Measurements from ENCODE around the gene CREB3L4.
"Not testable (repeated sequence)": the region's sequence is repeated elsewhere in the genome, so short reads cannot be mapped to it uniquely, and the experiment has no call there.

CREB3L4 gene

GRCh38 chr1:153968972-153969371 is 1.3 kb downstream of the CREB3L4 start:
- no peaks in the 10 kb centered on the region for H3K9me3 ChIP-seq (ENCODE audit: control insufficient read depth in 5 of 5, low read length in 5 of 5)
- H3K36me3 ChIP-seq (ENCODE audit: control insufficient read depth in 5 of 5, insufficient read depth in 5 of 5, low read length in 5 of 5), result peaks cover 0 to 12% (median 11%) of the 10 kb centered on the region in 5 donors
- peak overlapping the region in 1 of 5 donors; percentile 46 for H3K9ac ChIP-seq (ENCODE audit: low read length in 5 of 5)
- H3K27ac ChIP-seq (ENCODE audit: low read depth, low read length), result no peak overlapping the region
- no peaks in the 10 kb centered on the region for H3K27me3 ChIP-seq (ENCODE audit: control insufficient read depth in 5 of 5, insufficient read depth in 4 of 5, low read length in 5 of 5)
- H3K4me3 ChIP-seq (ENCODE audit: low read depth in 1 of 5, low read length in 5 of 5), result peak overlapping the region in 1 of 5 donors; percentile 78
- H3K4me1 ChIP-seq (ENCODE audit: control insufficient read depth in 5 of 5, insufficient read depth in 5 of 5, low read length in 5 of 5), result peaks cover 0 to 35% (median 27%) of the 10 kb centered on the region in 5 donors

GRCh38 chr1:153970346-153970745 is 2.6 kb downstream of the CREB3L4 start:
- H3K4me3 ChIP-seq (ENCODE audit: low read depth in 1 of 5, low read length in 5 of 5), result no peak overlapping the region
- H3K36me3 ChIP-seq (ENCODE audit: control insufficient read depth in 5 of 5, insufficient read depth in 5 of 5, low read length in 5 of 5), result peaks cover 5 to 23% (median 21%) of the 10 kb centered on the region in 5 donors
- H3K9me3 ChIP-seq (ENCODE audit: control insufficient read depth in 5 of 5, low read length in 5 of 5), result no peaks in the 10 kb centered on the region
- H3K27me3 ChIP-seq (ENCODE audit: control insufficient read depth in 5 of 5, insufficient read depth in 4 of 5, low read length in 5 of 5), result no peaks in the 10 kb centered on the region
- H3K4me1 ChIP-seq (ENCODE audit: control insufficient read depth in 5 of 5, insufficient read depth in 5 of 5, low read length in 5 of 5), result peaks cover 0 to 31% (median 23%) of the 10 kb centered on the region in 5 donors
- no peak overlapping the region for H3K9ac ChIP-seq (ENCODE audit: low read length in 5 of 5)
- H3K27ac ChIP-seq (ENCODE audit: low read depth, low read length), result no peak overlapping the region

DNA sequence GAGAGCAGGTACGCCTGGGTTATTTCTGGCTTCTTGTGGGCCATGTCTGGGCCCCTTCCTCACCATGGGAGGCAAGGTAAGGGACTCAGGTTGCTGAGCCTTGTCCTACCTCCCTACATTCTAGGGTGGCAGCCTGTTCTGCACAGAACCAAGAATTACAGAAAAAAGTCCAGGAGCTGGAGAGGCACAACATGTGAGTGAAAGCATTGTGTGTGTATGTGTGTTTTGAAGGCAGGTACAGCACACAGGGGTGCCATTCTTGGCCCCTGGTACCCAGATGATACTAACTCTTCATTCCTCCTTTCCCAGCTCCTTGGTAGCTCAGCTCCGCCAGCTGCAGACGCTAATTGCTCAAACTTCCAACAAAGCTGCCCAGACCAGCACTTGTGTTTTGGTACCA is 5.4 kb downstream of the CREB3L4 start:
- no peak overlapping the region for H3K27ac ChIP-seq (ENCODE audit: low read depth, low read length)
- no peaks in the 10 kb centered on the region for H3K27me3 ChIP-seq (ENCODE audit: control insufficient read depth in 5 of 5, insufficient read depth in 4 of 5, low read length in 5 of 5)

DNA sequence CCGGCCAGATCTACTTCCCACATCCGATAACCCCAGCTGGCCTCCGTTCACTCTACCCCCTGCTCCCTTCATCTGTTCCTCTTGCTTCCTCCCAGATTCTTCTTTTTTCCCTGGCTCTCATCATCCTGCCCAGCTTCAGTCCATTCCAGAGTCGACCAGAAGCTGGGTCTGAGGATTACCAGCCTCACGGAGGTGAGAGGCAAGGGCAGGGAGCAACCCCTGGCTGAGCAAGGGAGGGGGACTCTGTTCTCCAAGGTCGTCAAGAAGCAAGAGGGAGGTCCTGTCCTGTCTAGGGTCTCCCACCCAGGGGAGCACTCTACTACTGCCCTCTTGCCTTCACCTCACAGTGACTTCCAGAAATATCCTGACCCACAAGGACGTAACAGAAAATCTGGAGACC is 5.8 kb downstream of the CREB3L4 start:
- Histone ChIP-seq H3K9ac (ENCODE audit: low read length in 5 of 5) (no peak overlapping the region), H3K4me1 (ENCODE audit: control insufficient read depth in 5 of 5, insufficient read depth in 5 of 5, low read length in 5 of 5) (peaks cover 0 to 34% (median 25%) of the 10 kb centered on the region in 5 donors), H3K27ac (ENCODE audit: low read depth, low read length) (no peak overlapping the region)

More for the DNA sequence above, 5.4 kb downstream of the CREB3L4 start:
- Histone ChIP-seq H3K4me1 (ENCODE audit: control insufficient read depth in 5 of 5, insufficient read depth in 5 of 5, low read length in 5 of 5) (peaks cover 0 to 34% (median 26%) of the 10 kb centered on the region in 5 donors), H3K36me3 (ENCODE audit: control insufficient read depth in 5 of 5, insufficient read depth in 5 of 5, low read length in 5 of 5) (peaks cover 5 to 28% (median 27%) of the 10 kb centered on the region in 5 donors), H3K9me3 (ENCODE audit: control insufficient read depth in 5 of 5, low read length in 5 of 5) (no peaks in the 10 kb centered on the region), H3K9ac (ENCODE audit: low read length in 5 of 5) (no peak overlapping the region), H3K4me3 (ENCODE audit: low read depth in 1 of 5, low read length in 5 of 5) (no peak overlapping the region)

DNA sequence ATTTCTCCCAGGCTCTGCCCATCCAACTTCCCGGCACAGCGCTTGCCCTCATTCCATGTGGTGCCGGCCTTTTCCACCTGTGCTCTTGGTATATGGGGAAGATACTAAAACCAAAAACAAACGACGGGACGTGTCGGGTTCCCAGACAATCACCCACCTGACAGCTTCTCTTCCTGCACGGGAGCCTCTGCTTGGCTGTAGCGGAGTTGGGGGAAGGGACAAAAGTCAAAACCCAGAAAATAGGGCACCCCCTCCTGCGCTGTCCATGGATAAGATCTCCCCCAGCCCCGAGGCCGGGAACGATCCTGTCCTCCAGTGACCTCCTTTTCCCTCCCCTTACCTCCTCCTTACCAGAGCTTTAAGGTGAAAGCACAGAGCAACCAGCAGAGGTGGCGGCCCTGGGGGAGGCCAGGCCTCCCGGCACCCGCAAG is 9.1 kb downstream of the CREB3L4 start:
- Histone ChIP-seq H3K36me3 (ENCODE audit: control insufficient read depth in 5 of 5, insufficient read depth in 5 of 5, low read length in 5 of 5) (peaks cover 5 to 32% (median 29%) of the 10 kb centered on the region in 5 donors), H3K4me1 (ENCODE audit: control insufficient read depth in 5 of 5, insufficient read depth in 5 of 5, low read length in 5 of 5) (peaks cover 0 to 35% (median 25%) of the 10 kb centered on the region in 5 donors)

More for the DNA sequence above, 5.8 kb downstream of the CREB3L4 start:
- H3K4me3 ChIP-seq (ENCODE audit: low read depth in 1 of 5, low read length in 5 of 5), result no peak overlapping the region
- no peaks in the 10 kb centered on the region for H3K27me3 ChIP-seq (ENCODE audit: control insufficient read depth in 5 of 5, insufficient read depth in 4 of 5, low read length in 5 of 5)
- H3K9me3 ChIP-seq (ENCODE audit: control insufficient read depth in 5 of 5, low read length in 5 of 5), result no peaks in the 10 kb centered on the region
- H3K36me3 ChIP-seq (ENCODE audit: control insufficient read depth in 5 of 5, insufficient read depth in 5 of 5, low read length in 5 of 5), result peaks cover 5 to 28% (median 27%) of the 10 kb centered on the region in 5 donors

GRCh38 chr1:153977250-153978240 is 9.8 kb downstream of the CREB3L4 start, which contains the start of gene JTB:
Gene JTB, minus strand, starts transcription at chr1:153977674. Its CDS starts 422 bp downstream, at chr1:153977252.
- Histone ChIP-seq H3K9ac (ENCODE audit: low read length in 5 of 5) (peak within 1 kb of the TSS; percentile 89 to 99 (median 97)), H3K27ac (ENCODE audit: low read depth, low read length) (peak within 1 kb of the TSS; percentile 83), H3K27me3 (ENCODE audit: control insufficient read depth in 5 of 5, insufficient read depth in 4 of 5, low read length in 5 of 5) (no peaks in the 10 kb centered on the region), H3K4me1 (ENCODE audit: control insufficient read depth in 5 of 5, insufficient read depth in 5 of 5, low read length in 5 of 5) (peaks cover 0 to 35% (median 25%) of the 10 kb centered on the region in 5 donors), H3K9me3 (ENCODE audit: control insufficient read depth in 5 of 5, low read length in 5 of 5) (no peaks in the 10 kb centered on the region), H3K4me3 (ENCODE audit: low read depth in 1 of 5, low read length in 5 of 5) (peak within 1 kb of the TSS; percentile 95 to 97 (median 96)), H3K36me3 (ENCODE audit: control insufficient read depth in 5 of 5, insufficient read depth in 5 of 5, low read length in 5 of 5) (peaks cover 5 to 35% (median 33%) of the 10 kb centered on the region in 5 donors)

More for the DNA sequence above, 9.1 kb downstream of the CREB3L4 start:
- Histone ChIP-seq H3K9ac (ENCODE audit: low read length in 5 of 5) (peak overlapping the region; percentile 89 to 99 (median 97)), H3K9me3 (ENCODE audit: control insufficient read depth in 5 of 5, low read length in 5 of 5) (no peaks in the 10 kb centered on the region), H3K4me3 (ENCODE audit: low read depth in 1 of 5, low read length in 5 of 5) (peak overlapping the region; percentile 81 to 97 (median 96)), H3K27me3 (ENCODE audit: control insufficient read depth in 5 of 5, insufficient read depth in 4 of 5, low read length in 5 of 5) (no peaks in the 10 kb centered on the region), H3K27ac (ENCODE audit: low read depth, low read length) (peak overlapping the region; percentile 83)

DNA sequence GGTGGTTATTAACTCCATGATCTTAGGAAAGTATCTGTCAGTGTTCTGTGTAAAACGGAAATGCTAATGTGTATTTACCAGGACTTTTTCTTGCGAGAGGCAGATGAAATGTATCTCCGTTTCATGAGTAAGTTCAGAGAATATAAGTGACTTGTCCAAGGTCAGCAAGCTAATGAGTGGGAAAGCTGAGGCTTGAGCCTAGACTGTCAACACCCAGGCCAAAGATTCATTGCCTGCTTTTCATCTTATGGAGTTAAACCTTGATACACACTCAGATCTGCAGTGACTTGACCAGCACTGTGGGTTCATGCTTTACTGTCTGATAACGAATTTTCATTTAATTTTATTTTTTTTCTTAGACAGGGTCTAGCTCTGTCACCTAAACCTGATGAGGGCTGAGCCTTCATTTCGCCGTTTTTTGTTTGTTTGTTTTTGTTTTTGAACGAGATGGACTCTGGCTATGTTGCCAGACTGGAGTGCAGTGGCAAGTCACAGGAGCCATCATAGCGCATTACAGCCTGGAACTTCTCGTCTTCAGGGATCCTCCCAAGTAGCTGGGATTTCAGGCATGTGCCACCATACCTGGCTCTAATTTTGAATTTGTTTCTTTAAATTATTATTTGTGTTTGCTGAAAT is 10.7 kb downstream of the CREB3L4 start:
- peaks cover 0 to 35% (median 25%) of the 10 kb centered on the region in 5 donors for H3K4me1 ChIP-seq (ENCODE audit: control insufficient read depth in 5 of 5, insufficient read depth in 5 of 5, low read length in 5 of 5)
- H3K9me3 ChIP-seq (ENCODE audit: control insufficient read depth in 5 of 5, low read length in 5 of 5), result no peaks in the 10 kb centered on the region
- H3K36me3 ChIP-seq (ENCODE audit: control insufficient read depth in 5 of 5, insufficient read depth in 5 of 5, low read length in 5 of 5), result peaks cover 5 to 36% (median 31%) of the 10 kb centered on the region in 5 donors
- H3K4me3 ChIP-seq (ENCODE audit: low read depth in 1 of 5, low read length in 5 of 5), result peak overlapping the region; percentile 95 to 97 (median 96)
- peak overlapping the region in 3 of 5 donors; percentile 68 to 99 (median 97) for H3K9ac ChIP-seq (ENCODE audit: low read length in 5 of 5)
- no peaks in the 10 kb centered on the region for H3K27me3 ChIP-seq (ENCODE audit: control insufficient read depth in 5 of 5, insufficient read depth in 4 of 5, low read length in 5 of 5)
- H3K27ac ChIP-seq (ENCODE audit: low read depth, low read length), result peak overlapping the region; percentile 83

GRCh38 chr1:153979091-153979490 is 11.4 kb downstream of the CREB3L4 start:
- not testable (repeated sequence) for H3K9ac ChIP-seq (ENCODE audit: low read length in 5 of 5); H3K9me3 ChIP-seq (ENCODE audit: control insufficient read depth in 5 of 5, low read length in 5 of 5); H3K4me3 ChIP-seq (ENCODE audit: low read depth in 1 of 5, low read length in 5 of 5); H3K27me3 ChIP-seq (ENCODE audit: control insufficient read depth in 5 of 5, insufficient read depth in 4 of 5, low read length in 5 of 5); H3K27ac ChIP-seq (ENCODE audit: low read depth, low read length)
- peaks cover 0 to 35% (median 25%) of the 10 kb centered on the region in 5 donors for H3K4me1 ChIP-seq (ENCODE audit: control insufficient read depth in 5 of 5, insufficient read depth in 5 of 5, low read length in 5 of 5)
- peaks cover 4 to 29% (median 24%) of the 10 kb centered on the region in 5 donors for H3K36me3 ChIP-seq (ENCODE audit: control insufficient read depth in 5 of 5, insufficient read depth in 5 of 5, low read length in 5 of 5)

GRCh38 chr1:153981735-153982134 is 14.0 kb downstream of the CREB3L4 start:
- H3K9me3 ChIP-seq (ENCODE audit: control insufficient read depth in 5 of 5, low read length in 5 of 5); H3K27me3 ChIP-seq (ENCODE audit: control insufficient read depth in 5 of 5, insufficient read depth in 4 of 5, low read length in 5 of 5); H3K27ac ChIP-seq (ENCODE audit: low read depth, low read length); H3K4me3 ChIP-seq (ENCODE audit: low read depth in 1 of 5, low read length in 5 of 5); H3K9ac ChIP-seq (ENCODE audit: low read length in 5 of 5): not testable (repeated sequence)
- peaks cover 0 to 15% (median 10%) of the 10 kb centered on the region in 5 donors for H3K36me3 ChIP-seq (ENCODE audit: control insufficient read depth in 5 of 5, insufficient read depth in 5 of 5, low read length in 5 of 5)
- H3K4me1 ChIP-seq (ENCODE audit: control insufficient read depth in 5 of 5, insufficient read depth in 5 of 5, low read length in 5 of 5), result peaks cover 4 to 46% (median 34%) of the 10 kb centered on the region in 5 donors
